MM.1S (cell line): ENCODE data around the gene EBF4.

Experiments used
- DNase-seq: peaks from one replicate; pipeline ENCODE4 v3.0.0-alpha.2; 2015
- H2AFZ ChIP-seq: fragments of 300-600 bp; sonication (generic); 2 replicates; pipeline ENCODE4 v1.6.0; 2016; ENCODE audit warnings: antibody characterized with exemption, low read length
- H3F3A ChIP-seq: fragments of 300-600 bp; sonication (generic); 2 replicates; pipeline ENCODE4 v1.6.1; 2016; ENCODE audit warnings: mild to moderate bottlenecking, antibody characterized with exemption, low read length, moderate library complexity, mixed read lengths; ENCODE audit not compliant: insufficient read depth
- H3K27ac ChIP-seq: fragments of 300-600 bp; sonication (generic); 2 replicates; pipeline ENCODE4 v1.5.1; 2016; ENCODE audit warnings: mild to moderate bottlenecking, low read length
- H3K27me3 ChIP-seq: fragments of 300-600 bp; sonication (generic); replicated peaks from 2 replicates; pipeline ENCODE4 v1.6.0; 2016; ENCODE audit warnings: low read length; ENCODE audit not compliant: insufficient read depth
- H3K36me3 ChIP-seq: fragments of 300-600 bp; sonication (generic); replicated peaks from 2 replicates; pipeline ENCODE4 v1.6.1; 2016; ENCODE audit warnings: mild to moderate bottlenecking, low read length, mixed read lengths; ENCODE audit not compliant: insufficient read depth
- H3K4me1 ChIP-seq: fragments of 300-600 bp; sonication (generic); 2 replicates; pipeline ENCODE4 v1.6.1; 2016; ENCODE audit warnings: low read length, mixed read lengths
- H3K4me2 ChIP-seq: fragments of 300-600 bp; sonication (generic); 2 replicates; pipeline ENCODE4 v1.6.0; 2016; ENCODE audit warnings: low read depth, low read length
- H3K4me3 ChIP-seq: fragments of 300-600 bp; sonication (generic); 2 replicates; pipeline ENCODE4 v1.5.1; 2016; ENCODE audit warnings: low read length, mixed read lengths
- H3K79me2 ChIP-seq: fragments of 300-600 bp; sonication (generic); 2 replicates; pipeline ENCODE4 v1.6.1; 2016; ENCODE audit warnings: mixed run types, low read length, mixed read lengths
- H3K9ac ChIP-seq: fragments of 300-600 bp; sonication (generic); 2 replicates; pipeline ENCODE4 v1.6.1; 2016; ENCODE audit warnings: low read length, mixed read lengths
- H3K9me2 ChIP-seq: fragments of 300-600 bp; sonication (generic); replicated peaks from 2 replicates; pipeline ENCODE4 v1.6.1; 2016; ENCODE audit warnings: mild to moderate bottlenecking, low read length, mixed read lengths; ENCODE audit not compliant: insufficient read depth
- H3K9me3 ChIP-seq: fragments of 300-600 bp; sonication (generic); replicated peaks from 2 replicates; pipeline ENCODE4 v1.6.1; 2016; ENCODE audit warnings: mild to moderate bottlenecking, low read length, mixed read lengths; ENCODE audit not compliant: insufficient read depth
- H4K20me1 ChIP-seq: fragments of 300-600 bp; sonication (generic); 2 replicates; pipeline ENCODE4 v1.6.1; 2016; ENCODE audit warnings: mild to moderate bottlenecking, low read length, moderate library complexity, mixed read lengths; ENCODE audit not compliant: insufficient read depth
- CTCF ChIP-seq: fragments of 300-600 bp; sonication (generic); IDR thresholded peaks from 2 replicates; pipeline ENCODE4 v1.5.1; 2016; ENCODE audit warnings: antibody characterized with exemption, low read length, mixed read lengths
- EZH2 ChIP-seq: fragments of 300-600 bp; sonication (generic); optimal IDR thresholded peaks from 2 replicates; pipeline ENCODE3; 2017; ENCODE audit warnings: low read depth, mild to moderate bottlenecking, antibody characterized with exemption, low read length, mixed read lengths
- EZH2phosphoT487 ChIP-seq: fragments of 300-600 bp; sonication (generic); IDR thresholded peaks from 2 replicates; pipeline ENCODE4 v1.6.1; 2018; ENCODE audit warnings: antibody characterized with exemption, low read length

EBF4 gene

GRCh38 chr20:2761885-2762284, 69.3 kb downstream of the EBF4 start:
- H3K9me2 ChIP-seq: no peaks in the 10 kb centered on the region
- no peak overlapping the region for H3K9ac ChIP-seq
- H3K4me2 ChIP-seq: no peak overlapping the region
- H3K79me2 ChIP-seq: no peaks in the 10 kb centered on the region
- H3K9me3 ChIP-seq: no peaks in the 10 kb centered on the region
- DNase-seq: no peak
- TF ChIP-seq EZH2 (no peak), EZH2phosphoT487 (no peak), CTCF (no peak)
- H2AFZ ChIP-seq: no peak overlapping the region
- no peak overlapping the region for H3K27ac ChIP-seq
- no peak overlapping the region for H3K4me3 ChIP-seq
- H3K36me3 ChIP-seq: no peaks in the 10 kb centered on the region
- H4K20me1 ChIP-seq: no peaks in the 10 kb centered on the region
- no peaks in the 10 kb centered on the region for H3F3A ChIP-seq
- no peaks in the 10 kb centered on the region for H3K4me1 ChIP-seq
- H3K27me3 ChIP-seq: no peaks in the 10 kb centered on the region

DNA sequence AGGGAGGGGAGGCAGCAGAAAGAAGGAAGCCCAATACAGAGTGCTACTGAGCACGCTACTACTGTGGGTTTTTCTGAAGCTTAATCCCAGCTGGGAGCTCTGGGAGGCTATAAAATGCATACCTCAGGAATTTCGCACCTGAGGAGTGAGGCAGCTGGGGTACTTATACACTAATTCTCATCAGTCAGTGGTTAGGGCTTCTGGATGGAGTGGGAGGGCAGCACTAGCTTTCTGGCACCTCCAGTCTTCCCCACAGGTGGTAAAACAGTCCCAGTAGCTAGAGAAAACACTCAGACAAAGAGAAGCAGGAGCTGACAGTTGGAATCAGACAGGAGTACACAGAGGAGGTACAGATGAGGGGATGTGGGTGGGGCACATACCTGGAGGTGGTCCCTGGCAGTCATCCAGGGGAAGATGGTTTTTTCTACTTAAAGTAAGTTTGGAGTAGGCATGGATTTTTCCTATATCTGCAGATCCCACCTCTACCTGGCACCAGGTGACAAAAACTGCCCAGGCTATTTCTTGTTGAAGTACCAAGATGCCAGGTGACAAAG, 70.1 kb downstream of the EBF4 start:
- Histone ChIP-seq H3K36me3 (no peaks in the 10 kb centered on the region), H3K27ac (no peak overlapping the region), H2AFZ (no peak overlapping the region), H3K79me2 (no peaks in the 10 kb centered on the region), H4K20me1 (no peaks in the 10 kb centered on the region), H3K4me3 (no peak overlapping the region), H3K9me2 (no peaks in the 10 kb centered on the region), H3K27me3 (no peaks in the 10 kb centered on the region), H3F3A (no peaks in the 10 kb centered on the region), H3K4me1 (no peaks in the 10 kb centered on the region), H3K4me2 (no peak overlapping the region), H3K9ac (no peak overlapping the region), H3K9me3 (no peaks in the 10 kb centered on the region)
- DNase-seq: no peak
- TF ChIP-seq CTCF: no peak
- TF ChIP-seq EZH2phosphoT487: no peak
- no peak for TF ChIP-seq EZH2

DNA sequence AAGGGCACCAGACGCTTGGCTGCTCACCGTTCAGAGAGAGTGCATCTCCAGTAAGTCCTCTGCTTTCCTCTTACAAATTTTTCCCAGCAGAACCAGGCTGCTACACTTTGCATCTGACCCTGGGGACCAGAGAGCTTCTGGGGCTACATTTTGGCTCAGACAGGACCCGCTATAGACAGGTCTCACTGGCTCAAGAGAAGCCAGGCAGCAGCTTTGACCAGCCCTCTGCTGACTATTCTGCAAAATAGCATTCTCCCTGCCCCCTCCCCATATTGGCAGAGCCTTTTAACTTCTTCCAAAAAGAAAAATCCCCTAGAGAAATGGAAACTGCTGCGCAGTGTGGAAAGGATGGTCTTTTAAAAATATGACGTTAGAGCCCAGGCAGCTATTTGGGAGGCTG, 70.6 kb downstream of the EBF4 start:
- H3K4me2 ChIP-seq: no peak overlapping the region
- no peaks in the 10 kb centered on the region for H3K36me3 ChIP-seq
- DNase-seq: no peak
- H3K9ac ChIP-seq: no peak overlapping the region
- no peaks in the 10 kb centered on the region for H3K9me3 ChIP-seq
- no peaks in the 10 kb centered on the region for H3K9me2 ChIP-seq
- no peak overlapping the region for H2AFZ ChIP-seq
- H3F3A ChIP-seq: no peaks in the 10 kb centered on the region
- H3K79me2 ChIP-seq: no peaks in the 10 kb centered on the region
- no peak overlapping the region for H3K27ac ChIP-seq
- H4K20me1 ChIP-seq: no peaks in the 10 kb centered on the region
- H3K4me3 ChIP-seq: no peak overlapping the region
- TF ChIP-seq CTCF (no peak), EZH2phosphoT487 (no peak), EZH2 (no peak)
- no peaks in the 10 kb centered on the region for H3K4me1 ChIP-seq
- no peaks in the 10 kb centered on the region for H3K27me3 ChIP-seq
